Hematopoietic multipotent progenitor cell treated with erythropoietin and hydrocortisone succinate and interleukin-3 and kit ligand, for 6 days (in vitro differentiated cells): Measurements from ENCODE around the gene IDNK.

Experiments used
- DNase-seq: peaks from one replicate; pipeline ENCODE4 v3.0.0-alpha.2; 2015

IDNK gene

GRCh38 chr9:83636813-83637212 is 13.9 kb downstream of the IDNK start:
- DNase-seq, result no peak

GRCh38 chr9:83637389-83637788 is 14.4 kb downstream of the IDNK start:
- DNase-seq, result no peak

GRCh38 chr9:83639266-83639665 is 16.3 kb downstream of the IDNK start:
- DNase-seq, result no peak

GRCh38 chr9:83642793-83643192 is 19.9 kb downstream of the IDNK start:
- DNase-seq, result no peak

DNA sequence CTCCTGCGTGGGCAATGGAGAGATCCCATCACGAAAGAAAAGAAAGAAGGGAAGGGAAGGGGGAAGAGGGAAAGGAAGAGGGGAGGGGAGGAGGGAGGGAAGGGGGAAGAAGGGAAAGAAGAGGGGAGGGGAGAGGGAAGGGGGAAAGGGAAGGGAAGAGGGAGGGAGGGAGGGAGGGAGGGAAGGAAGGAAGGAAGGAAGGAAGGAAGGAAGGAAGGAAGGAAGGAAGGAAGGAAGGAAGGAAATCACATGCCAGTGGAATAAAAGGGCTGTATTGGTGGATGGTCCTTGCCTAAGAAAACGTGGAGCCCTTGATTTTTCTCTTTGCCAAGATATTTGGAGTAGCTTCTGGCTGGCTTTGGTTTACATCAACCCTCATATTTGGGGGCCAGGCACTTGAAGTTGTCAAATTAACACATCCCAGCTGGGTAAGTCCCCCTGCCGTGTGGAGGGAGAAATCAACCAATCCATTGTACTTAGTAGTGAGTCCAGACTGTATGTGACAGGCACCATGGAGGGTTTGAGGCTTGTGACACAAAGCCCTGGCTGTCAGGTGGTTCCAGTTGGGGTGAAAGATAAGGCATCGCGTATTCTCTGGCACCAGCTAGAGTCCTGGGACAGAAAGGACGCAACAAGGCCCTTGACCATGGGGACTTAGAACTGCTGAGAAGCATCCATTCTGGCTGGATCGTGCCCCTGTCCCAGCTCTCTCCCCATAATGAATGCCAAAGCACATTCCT is 23.7 kb downstream of the IDNK start:
- DNase-seq, result peak; percentile 34

DNA sequence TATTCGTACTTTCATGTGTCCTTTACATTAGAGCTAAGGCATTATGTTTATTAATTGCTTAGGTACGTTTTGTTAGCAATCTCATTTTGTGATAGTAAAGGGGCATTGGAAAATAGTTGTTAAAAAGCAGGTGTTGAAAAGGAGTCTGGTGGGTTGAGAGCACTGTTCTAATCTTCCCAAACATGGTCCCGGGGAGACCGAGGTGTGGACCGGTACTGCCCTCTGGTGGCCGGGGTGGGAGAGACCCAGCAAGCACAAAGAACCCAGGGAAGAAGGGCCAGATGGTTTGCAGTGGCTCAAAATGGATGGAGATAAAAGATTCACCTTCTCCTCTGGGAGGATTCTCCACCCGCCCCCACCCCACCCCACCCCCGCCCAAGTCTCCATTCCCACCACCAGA is 26.1 kb downstream of the IDNK start:
- peak; percentile 85 for DNase-seq

- DNase-seq, result peak; percentile 81
Observed at GRCh38 chr9:83649515-83649914, 26.6 kb downstream of the IDNK start.

DNA sequence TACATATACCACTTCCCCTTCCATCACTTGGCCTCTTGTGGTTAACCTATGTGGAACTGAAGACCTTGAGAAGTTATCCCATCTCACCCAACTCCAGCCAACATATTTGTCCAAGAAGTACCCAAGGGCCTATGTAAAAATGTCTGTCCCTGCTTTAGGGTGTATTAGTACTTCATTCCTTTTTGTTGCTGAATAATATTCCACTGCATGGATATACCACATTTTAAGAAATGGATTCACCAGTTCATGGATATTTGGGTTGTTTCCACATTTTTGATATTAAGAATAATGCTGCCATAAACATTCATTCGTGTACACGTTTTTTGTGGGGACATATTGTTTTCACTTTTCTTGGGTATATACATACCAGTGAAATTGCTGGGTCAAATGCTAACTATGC is 28.6 kb downstream of the IDNK start:
- DNase-seq, result no peak

DNA sequence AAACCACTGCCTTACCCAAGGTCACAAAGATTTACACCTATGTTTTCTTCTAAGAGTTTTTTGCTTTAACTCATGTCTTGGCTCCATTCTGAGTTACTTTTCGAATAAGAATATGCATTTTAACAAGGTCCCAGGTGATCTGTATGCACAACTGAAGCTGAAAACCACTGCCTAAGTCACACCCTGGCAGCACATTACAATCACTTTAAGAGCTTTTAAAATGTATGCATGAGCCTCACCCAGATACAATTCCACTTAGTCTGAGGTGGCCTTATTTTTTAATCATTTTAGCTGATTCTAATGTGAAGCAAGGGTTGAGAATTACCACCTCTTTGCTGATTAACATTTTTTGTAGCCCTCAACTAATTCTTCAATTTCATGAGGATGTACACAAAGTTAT is 29.5 kb downstream of the IDNK start:
- DNase-seq, result no peak

DNA sequence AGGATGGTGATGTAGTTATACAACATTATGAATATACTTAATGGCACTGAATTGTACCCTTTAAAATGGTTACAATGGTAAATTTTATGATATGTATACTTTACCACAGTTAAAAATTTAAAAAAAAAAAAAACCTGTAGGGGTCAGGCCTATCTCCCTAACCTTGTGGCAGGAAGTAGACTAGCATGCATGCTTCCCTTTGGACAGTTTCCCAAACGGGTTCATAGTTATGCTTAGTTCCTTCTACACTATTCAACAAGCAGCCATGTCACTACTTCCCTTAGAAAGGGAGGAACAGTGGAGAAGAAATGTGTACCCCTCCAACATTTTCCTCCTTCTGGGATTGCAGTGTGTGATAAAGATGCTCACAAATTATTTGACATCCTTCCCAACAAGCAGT is 32.5 kb downstream of the IDNK start:
- no peak for DNase-seq

- no peak for DNase-seq
Observed at GRCh38 chr9:83656032-83656680, 33.2 kb downstream of the IDNK start.

GRCh38 chr9:83656952-83657351 is 34.0 kb downstream of the IDNK start:
- no peak for DNase-seq

- no peak for DNase-seq
Observed at GRCh38 chr9:83662933-83663332, 40.0 kb downstream of the IDNK start.

DNA sequence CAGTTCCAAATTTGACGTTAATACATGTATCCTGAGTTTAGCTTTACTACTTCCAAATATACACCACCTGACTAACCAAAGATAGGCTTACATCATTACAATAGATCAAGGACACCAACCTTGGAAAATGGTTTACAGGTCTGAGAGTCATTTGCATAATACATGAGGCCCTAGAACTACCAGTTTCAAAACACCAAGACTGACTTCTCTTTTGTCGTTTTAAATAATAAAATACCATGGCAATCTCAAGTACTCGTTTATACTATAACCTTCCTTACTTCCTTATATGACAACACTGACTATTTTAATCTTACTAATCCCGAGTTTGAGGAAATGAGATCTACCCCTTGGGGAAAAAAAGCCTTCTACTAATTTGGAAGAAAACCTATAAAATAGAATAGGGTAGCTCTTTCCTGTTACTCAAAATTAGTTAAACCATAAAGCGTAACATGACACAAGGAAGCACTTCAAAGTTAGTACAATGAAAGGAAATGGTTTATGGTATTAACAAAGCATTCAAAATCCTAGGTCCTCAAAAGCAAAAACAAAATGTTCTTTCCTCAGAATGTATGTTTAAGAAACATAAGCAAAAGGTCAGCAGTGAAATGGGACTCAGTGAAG is 42.7 kb downstream of the IDNK start:
- no peak for DNase-seq

- DNase-seq, result no peak
Observed at GRCh38 chr9:83669067-83669466, 46.1 kb downstream of the IDNK start.

- DNase-seq, result no peak
Observed at GRCh38 chr9:83670381-83670780, 47.4 kb downstream of the IDNK start.

- DNase-seq, result no peak
Observed at GRCh38 chr9:83671451-83671850, 48.5 kb downstream of the IDNK start.

- DNase-seq, result no peak
Observed at GRCh38 chr9:83675466-83675865, 52.5 kb downstream of the IDNK start.

DNA sequence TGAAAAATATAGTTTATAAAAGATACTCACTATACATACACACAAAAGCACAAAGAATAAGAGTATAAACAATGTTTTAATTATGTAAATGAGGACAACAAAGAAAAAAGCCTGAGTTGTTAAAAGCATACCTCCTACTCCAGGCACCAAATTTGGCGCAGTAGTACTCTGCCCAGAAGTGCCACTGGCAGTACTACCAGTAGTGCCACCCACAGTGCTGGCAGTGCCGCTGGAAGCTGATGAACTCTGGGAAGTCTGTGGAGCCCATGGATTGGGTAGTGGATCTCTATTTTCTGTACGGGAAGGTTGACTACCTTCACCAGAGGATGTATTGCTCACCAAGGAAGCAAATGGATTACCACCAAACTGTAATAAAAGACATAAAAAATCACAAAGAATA is 54.7 kb downstream of the IDNK start:
- no peak for DNase-seq

GRCh38 chr9:83680233-83680632 is 57.3 kb downstream of the IDNK start:
- no peak for DNase-seq

DNA sequence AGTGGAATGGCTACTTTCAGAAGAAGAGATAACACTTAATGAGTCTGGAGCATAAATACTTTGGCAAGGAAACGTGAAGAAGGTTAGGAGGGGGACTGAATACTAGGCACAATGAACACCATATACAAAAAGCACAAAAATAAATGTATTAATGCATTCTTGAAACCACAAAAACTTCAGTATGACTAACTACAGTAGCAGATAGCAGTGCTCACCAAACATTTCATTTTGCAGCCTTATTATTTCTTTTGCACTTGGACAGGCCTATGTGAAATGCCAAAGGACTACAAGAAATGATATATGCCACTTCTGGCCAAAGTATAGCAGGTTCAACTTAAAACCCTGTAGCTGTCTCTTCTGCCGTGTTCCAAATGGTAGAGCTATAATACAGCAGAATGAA is 58.5 kb downstream of the IDNK start:
- no peak for DNase-seq

DNA sequence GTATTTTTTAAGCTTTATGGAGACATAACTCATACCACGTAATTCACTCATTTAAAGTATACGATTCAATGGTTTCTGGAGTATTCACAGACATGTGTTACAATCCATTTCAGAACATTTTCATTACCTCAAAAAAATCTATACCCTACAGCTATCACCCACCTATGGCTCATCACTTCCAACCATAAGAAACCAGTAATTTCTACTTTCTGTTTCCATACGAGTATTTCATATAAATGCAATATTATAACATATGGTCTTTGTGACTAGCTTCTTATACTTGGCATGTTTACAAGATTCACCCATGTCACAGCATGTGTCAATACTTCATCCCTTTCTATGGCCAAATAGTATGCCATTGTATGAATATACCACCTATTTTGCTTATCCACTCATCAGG is 66.0 kb downstream of the IDNK start:
- DNase-seq, result no peak

DNA sequence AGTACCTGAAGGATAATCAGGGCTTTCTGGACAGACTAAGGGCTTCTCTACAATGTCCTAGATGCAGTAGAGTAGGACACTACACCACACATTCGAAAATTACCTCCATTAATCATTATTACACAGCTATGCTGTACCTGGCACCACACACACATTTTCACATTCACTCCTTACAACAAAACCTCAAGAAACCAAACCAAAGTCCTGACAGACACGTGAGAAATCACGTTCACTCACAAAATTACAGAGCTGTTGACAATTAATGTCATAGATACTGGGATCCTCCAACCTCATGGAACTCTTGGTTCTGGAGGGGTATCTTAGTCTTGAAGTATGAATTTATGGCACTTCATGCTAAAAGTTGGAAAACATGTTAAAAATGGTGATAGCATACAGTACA is 68.5 kb downstream of the IDNK start:
- DNase-seq, result no peak
